Neural cell (in vitro differentiated cells): ENCODE results near the gene PIAS4.

ENCODE experiments used
- CTCF ChIP-seq: fragments of 450-650 bp; IDR thresholded peaks from 2 replicates; pipeline ENCODE4 v1.5.1; 2014; ENCODE audit warnings: antibody characterized with exemption, mild to moderate bottlenecking, moderate library complexity; ENCODE audit not compliant: poor library complexity, severe bottlenecking
- SMC3 ChIP-seq: fragments of 450-650 bp; conservative IDR thresholded peaks from 2 replicates; pipeline ENCODE4 v1.6.1; 2014; ENCODE audit warnings: antibody characterized with exemption, mild to moderate bottlenecking, moderate library complexity; ENCODE audit not compliant: poor library complexity

- no peak for TF ChIP-seq CTCF
- TF ChIP-seq SMC3 = no peak
Measured at GRCh38 chr19:4077800-4078684, 70.5 kb downstream of the PIAS4 start.
